Measurements from ENCODE around the gene PTPRQ. TPM values are rescaled to one million over a fixed set of nuclear protein-coding genes. Genes with fewer than 3 reads are reported as not detected.

Gene PTPRQ
- total and polyA plus RNA-seq, 9 of the 15 experiments (the other 6 are each of a cell fraction or from before 2014, with no cell fraction given), result not detected

GRCh38 chr12:80598004-80598606 is 154.1 kb downstream of the PTPRQ start:
- no peak overlapping the region for H3K9ac ChIP-seq (ENCODE audit: insufficient read depth in 1 of 2, low read depth in 2 of 2, low read length in 2 of 2)
- ChIA-PET POLR2A (no interaction called here), CTCF (ENCODE audit: low intra/inter-chr PET ratio) (no interaction called here)
- no peaks in the 10 kb centered on the region for H3K27me3 ChIP-seq (ENCODE audit: control insufficient read depth in 2 of 2, insufficient read depth in 2 of 2, low read length in 2 of 2)
- H3K4me3 ChIP-seq, result no peak overlapping the region
- FAIRE-seq (no peak), DNase-seq (ENCODE audit: extremely low read depth in 1 of 4, low spot score in 3 of 4) (no peak), ATAC-seq (no peak)
- H3K9me3 ChIP-seq (replicated peaks; ENCODE audit: control insufficient read depth, insufficient read depth, low read depth, low read length), result no peaks in the 10 kb centered on the region
- no peaks in the 10 kb centered on the region for H3K9me1 ChIP-seq (ENCODE audit: control insufficient read depth, insufficient read depth, low read length)
- no TSS peak for BruUV-seq (replicated peaks)
- H2AFZ ChIP-seq (ENCODE audit: low read depth, low read length), result no peak overlapping the region
- no peaks in the 10 kb centered on the region for H3K4me1 ChIP-seq (replicated peaks in 1 of 2; ENCODE audit: control insufficient read depth in 2 of 2, insufficient read depth in 2 of 2, low read length in 2 of 2)
- no peaks in the 10 kb centered on the region for H4K20me1 ChIP-seq (replicated peaks; ENCODE audit: control insufficient read depth, insufficient read depth, low read length)
- H3K27ac ChIP-seq (ENCODE audit: extremely low read depth, low read depth, low read length), result no peak overlapping the region
- WGBS (ENCODE audit: insufficient coverage, low coverage, missing lambda C conversion rate), result 1% methylated on average over 5 of the region's 5 CpGs
- in situ Hi-C loops (cut with MboI), result no loop called here
- TF ChIP-seq LEF1 (IDR thresholded peaks at IDR 0.05), result no peak
- TF ChIP-seq SRSF3 (IDR thresholded peaks at IDR 0.05; ENCODE audit: insufficient read depth, low read length), result no peak
- no peak for TF ChIP-seq POLR2H (tag; IDR thresholded peaks at IDR 0.05; ENCODE audit: low read depth)
- no peak for TF ChIP-seq NR2F6 (CRISPR knock-in tag; IDR thresholded peaks at IDR 0.05)
- no peak for TF ChIP-seq CCAR2 (IDR thresholded peaks at IDR 0.05; ENCODE audit: low read depth, low read length)
- no peak for TF ChIP-seq ZNF133 (CRISPR knock-in tag; IDR thresholded peaks at IDR 0.05)
- no peak for TF ChIP-seq ZBTB8A (IDR thresholded peaks at IDR 0.05; ENCODE audit: partially characterized antibody)
- no peak for TF ChIP-seq DACH1 (IDR thresholded peaks at IDR 0.05; ENCODE audit: partially characterized antibody)
- TF ChIP-seq HMGN3 (IDR thresholded peaks at IDR 0.05; ENCODE audit: borderline replicate concordance, extremely low read depth, insufficient read length, low read depth, low read length), result no peak
- no peak for TF ChIP-seq ZBED1 (IDR thresholded peaks at IDR 0.05)
- no peak for TF ChIP-seq ZC3H11A (IDR thresholded peaks at IDR 0.05; ENCODE audit: low read depth, low read length)
- no peak for TF ChIP-seq ARID3B (CRISPR knock-in tag; IDR thresholded peaks at IDR 0.05; ENCODE audit: borderline replicate concordance)
- no peak for TF ChIP-seq PRMT5 (CRISPR knock-in tag; IDR thresholded peaks at IDR 0.05)
- TF ChIP-seq HNRNPLL (IDR thresholded peaks at IDR 0.05; ENCODE audit: low read depth, low read length, poor library complexity, severe bottlenecking), result no peak
- TF ChIP-seq, protein P1, sequence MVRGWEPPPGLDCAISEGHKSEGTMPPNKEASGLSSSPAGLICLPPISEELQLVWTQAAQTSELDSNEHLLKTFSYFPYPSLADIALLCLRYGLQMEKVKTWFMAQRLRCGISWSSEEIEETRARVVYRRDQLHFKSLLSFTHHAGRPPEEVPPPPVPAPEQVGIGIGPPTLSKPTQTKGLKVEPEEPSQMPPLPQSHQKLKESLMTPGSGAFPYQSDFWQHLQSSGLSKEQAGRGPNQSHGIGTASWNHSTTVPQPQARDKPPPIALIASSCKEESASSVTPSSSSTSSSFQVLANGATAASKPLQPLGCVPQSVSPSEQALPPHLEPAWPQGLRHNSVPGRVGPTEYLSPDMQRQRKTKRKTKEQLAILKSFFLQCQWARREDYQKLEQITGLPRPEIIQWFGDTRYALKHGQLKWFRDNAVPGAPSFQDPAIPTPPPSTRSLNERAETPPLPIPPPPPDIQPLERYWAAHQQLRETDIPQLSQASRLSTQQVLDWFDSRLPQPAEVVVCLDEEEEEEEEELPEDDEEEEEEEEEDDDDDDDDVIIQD (CRISPR knock-in tag; IDR thresholded peaks at IDR 0.05), result no peak
- no peaks in the 10 kb centered on the region for H3K36me3 ChIP-seq (ENCODE audit: control insufficient read depth, insufficient read depth, low read length)
- H3K79me2 ChIP-seq (ENCODE audit: control insufficient read depth, insufficient read depth, low read length), result no peaks in the 10 kb centered on the region
- intact Hi-C loops (cut with micrococcal nuclease), result no loop called here
- no peak overlapping the region for H3K4me2 ChIP-seq (ENCODE audit: insufficient read depth, low read length)

All from K562 (cell line).